Daoy (cell line): ENCODE data around the gene SLC25A53. TPM values are rescaled to one million over a fixed set of nuclear protein-coding genes. Genes with fewer than 3 reads are reported as not detected.
"Not testable (repeated sequence)": the region's sequence is repeated elsewhere in the genome, so short reads cannot be mapped to it uniquely, and the experiment has no call there.

ENCODE experiments used
- DNase-seq: peaks from one replicate; pipeline ENCODE4 v3.0.0-alpha.2; 2015; ENCODE audit warnings: low read depth
- total RNA-seq: library from RNA; depleted of rRNA; stranded (reverse); fragments of >200 nt; shearing (Covaris generic); gene quantifications from 2 replicates; pipeline ENCODE4 v1.2.3, GENCODE V29; 2014; rRNA removed

The SLC25A53 gene
- total RNA-seq, 1 experiment from 2014 or later, result 10.2 TPM

DNA sequence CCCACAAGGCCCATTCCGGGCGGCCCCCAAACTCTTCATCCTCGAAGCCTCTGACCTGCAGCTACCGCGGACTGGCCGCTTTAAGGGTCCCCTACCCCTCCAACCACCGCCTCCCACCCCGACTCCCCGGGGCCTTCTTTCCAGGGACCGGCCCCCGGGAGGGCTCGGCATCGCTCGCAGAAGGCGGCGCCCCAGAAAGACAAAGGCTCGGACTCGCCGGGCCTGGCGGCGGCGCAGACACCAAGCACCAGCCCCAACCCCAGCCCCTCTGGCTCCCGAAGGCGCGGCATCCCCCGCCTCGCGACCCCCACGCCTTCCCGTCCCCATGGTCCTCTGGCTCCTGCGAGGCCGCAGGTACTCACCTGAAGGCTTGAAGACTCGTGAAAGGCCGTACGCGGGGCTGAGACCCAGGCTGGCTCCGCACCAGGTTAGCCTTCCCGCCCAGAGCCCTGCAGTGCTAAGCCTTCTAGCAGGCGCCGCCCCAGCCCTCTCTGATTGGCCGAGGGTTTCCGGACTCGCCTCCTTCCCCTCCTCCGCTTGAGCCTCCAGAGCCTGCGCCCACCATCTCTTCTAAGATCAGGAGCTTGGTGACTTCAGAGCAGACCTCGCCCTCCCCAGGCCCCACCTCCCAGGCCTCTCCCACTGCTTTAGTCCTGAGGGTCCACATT, 80.9 kb downstream of the SLC25A53 start, which contains the start of gene TMSB15C:
TMSB15C (minus strand) TSS at position 459 of the 668 bp plus-strand sequence.
- DNase-seq, result not testable (repeated sequence)

DNA sequence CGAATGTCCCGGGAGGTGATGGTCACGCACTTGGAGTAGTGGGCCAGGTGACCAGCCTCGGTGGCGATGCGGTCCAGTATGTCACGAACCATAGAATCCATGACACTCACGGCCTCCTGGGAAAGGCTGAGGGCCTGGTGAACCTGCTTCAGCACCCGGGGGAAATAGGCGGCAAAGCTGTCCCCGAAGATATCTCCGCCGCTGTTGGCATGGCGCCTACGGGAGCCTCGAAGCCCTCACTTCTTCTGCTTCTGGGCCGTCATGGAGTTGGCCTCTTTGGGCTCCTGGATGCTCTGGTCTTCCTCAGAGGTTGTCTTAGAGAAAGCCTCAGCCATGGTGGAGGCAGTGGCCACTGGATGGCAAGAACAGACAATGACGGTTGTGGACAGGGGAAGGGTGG, 94.2 kb downstream of the SLC25A53 start:
- not testable (repeated sequence) for DNase-seq

DNA sequence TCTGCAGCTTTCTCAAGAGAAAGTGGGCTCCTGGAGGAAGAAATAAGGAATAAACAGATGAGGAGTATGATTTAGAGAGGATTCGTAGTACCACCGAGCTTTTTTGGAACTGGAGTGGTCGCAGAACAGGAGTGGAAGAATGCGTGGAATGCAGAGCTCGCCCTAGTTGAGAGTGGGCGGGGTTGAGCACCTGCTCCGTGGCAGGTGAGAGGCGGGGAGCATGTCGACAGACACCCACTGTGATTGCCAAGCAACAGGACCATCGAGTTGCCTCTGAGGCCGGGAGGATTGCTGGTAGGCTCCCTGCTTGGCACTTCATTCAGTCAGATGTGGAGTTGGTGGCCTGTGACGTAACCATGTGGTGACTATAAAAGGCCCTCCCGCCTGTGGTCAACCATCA, 101.9 kb downstream of the SLC25A53 start:
- DNase-seq, result not testable (repeated sequence)

Other genes starting within 250 kb of the SLC25A53 start
- gene TMSB15B, start 194.4 kb downstream of the SLC25A53 start, total RNA-seq, result 3.4 and 6.0 TPM in 2 replicates
- not detected in 2 replicates for gene H2BW1, start 143.3 kb downstream of the SLC25A53 start, total RNA-seq
- gene H2BW2, start 117.1 kb downstream of the SLC25A53 start, total RNA-seq, result not detected in 2 replicates
- 2.0 and 4.9 TPM in 2 replicates for gene TMSB15C, start 80.8 kb downstream of the SLC25A53 start, total RNA-seq
- gene ZCCHC18, start 44.5 kb downstream of the SLC25A53 start, total RNA-seq, result 0.39 and 1.1 TPM in 2 replicates
- gene FAM199X, start 9.4 kb upstream of the SLC25A53 start, total RNA-seq, result 10.1 and 11.0 TPM in 2 replicates
- gene ESX1, start 97.9 kb upstream of the SLC25A53 start, total RNA-seq, result 8.4 and 10.8 TPM in 2 replicates